ENCODE results near the gene PNMT.

The PNMT gene

DNA sequence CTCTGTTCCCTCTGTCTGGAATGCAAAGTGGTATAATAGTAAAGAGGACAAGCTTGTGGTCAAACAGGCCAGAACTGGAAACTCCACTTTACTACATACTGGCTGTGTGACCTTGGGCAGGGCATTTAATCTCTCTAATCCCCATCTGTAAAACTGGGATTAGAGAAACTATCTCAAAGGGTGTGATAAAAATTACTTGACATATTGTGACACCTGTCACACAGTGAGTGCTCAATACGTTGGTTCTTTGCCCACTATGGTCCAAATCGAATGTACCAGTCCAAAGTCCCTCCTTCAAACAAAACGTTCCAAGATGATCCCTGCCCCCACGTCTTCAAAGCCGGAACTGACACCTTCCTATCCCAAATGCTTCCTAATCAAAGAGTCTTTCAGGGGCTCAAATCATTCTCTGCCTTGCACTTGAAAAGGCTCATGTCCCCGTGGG, 18.9 kb downstream of the PNMT start:
- no peak for DNase-seq (ENCODE audit: low read depth, low spot score)
- H3K4me3 ChIP-seq (ENCODE audit: low read depth, low read length) = peak overlapping the region; percentile 76
- ChIA-PET POLR2A (interaction anchor here (1.3 kb wide), 1 partner anchor 59 kb away, joined by 4 read pairs; no protein-coding TSS in a partner anchor), CTCF (interaction anchor here (0.7 to 3.1 kb wide), 6 partner anchors 16 to 65 kb away, joined by 3 to 18 read pairs (median 6); partner anchors contain the start of gene PNMT)
- TF ChIP-seq, protein P1, sequence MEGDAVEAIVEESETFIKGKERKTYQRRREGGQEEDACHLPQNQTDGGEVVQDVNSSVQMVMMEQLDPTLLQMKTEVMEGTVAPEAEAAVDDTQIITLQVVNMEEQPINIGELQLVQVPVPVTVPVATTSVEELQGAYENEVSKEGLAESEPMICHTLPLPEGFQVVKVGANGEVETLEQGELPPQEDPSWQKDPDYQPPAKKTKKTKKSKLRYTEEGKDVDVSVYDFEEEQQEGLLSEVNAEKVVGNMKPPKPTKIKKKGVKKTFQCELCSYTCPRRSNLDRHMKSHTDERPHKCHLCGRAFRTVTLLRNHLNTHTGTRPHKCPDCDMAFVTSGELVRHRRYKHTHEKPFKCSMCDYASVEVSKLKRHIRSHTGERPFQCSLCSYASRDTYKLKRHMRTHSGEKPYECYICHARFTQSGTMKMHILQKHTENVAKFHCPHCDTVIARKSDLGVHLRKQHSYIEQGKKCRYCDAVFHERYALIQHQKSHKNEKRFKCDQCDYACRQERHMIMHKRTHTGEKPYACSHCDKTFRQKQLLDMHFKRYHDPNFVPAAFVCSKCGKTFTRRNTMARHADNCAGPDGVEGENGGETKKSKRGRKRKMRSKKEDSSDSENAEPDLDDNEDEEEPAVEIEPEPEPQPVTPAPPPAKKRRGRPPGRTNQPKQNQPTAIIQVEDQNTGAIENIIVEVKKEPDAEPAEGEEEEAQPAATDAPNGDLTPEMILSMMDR (IDR thresholded peaks at IDR 0.05; ENCODE audit: insufficient read depth, low read length, missing control alignments) = no peak

DNA sequence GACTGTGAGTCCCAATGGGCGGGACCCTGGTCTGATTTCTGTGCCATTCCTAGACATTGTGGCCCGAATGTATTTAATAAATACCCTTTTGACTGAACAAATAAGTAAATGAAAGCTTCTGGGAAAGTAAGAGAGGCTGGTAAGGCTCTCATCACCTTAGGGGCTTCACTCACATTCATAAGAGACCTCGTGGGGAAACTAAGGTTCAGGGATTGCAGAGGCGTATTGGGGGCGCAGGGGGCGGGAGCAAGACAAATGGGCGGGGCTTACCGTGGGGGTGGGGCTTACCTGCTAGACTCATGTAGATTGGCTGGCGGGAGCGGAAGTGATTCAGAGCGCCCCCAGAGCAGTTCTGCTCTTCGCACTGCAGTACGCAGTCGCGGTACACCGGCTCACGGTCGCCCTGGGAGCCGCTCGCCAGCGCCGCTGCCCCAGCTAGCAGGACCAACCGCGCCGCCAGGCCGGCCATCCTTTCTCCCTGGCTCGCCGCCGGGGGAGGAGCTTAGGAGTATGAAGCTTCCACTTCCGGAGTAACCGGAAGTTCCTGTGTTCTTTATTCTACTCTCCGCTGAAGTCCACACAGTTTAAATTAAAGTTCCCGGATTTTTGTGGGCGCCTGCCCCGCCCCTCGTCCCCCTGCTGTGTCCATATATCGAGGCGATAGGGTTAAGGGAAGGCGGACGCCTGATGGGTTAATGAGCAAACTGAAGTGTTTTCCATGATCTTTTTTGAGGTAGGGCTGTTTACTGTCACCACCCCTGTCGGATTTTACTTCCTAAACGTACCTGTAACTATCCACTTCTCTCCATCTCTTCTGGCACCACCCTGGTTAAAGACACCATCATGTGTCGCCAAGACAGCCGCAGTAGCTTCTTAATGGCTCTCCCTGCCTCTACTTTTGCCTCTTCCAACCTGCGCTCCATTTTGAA, 19.6 kb downstream of the PNMT start, which contains the start of gene PGAP3:
Gene PGAP3, minus strand, starts transcription at position 512 of the 929 bp plus-strand sequence. Its CDS starts 43 bp downstream, at position 469.
- H3K4me3 ChIP-seq (ENCODE audit: low read depth, low read length) = peak within 1 kb of the TSS; percentile 76
- ChIA-PET POLR2A (interaction anchor here (0.5 to 2.9 kb wide), 7 partner anchors 11 to 227 kb away, joined by 3 to 27 read pairs (median 4); partner anchors contain the start of genes CDK12, ERBB2 and MIEN1), CTCF (interaction anchor here (0.7 to 3.1 kb wide), 9 partner anchors 10 to 65 kb away, joined by 3 to 18 read pairs (median 5); partner anchors contain the start of genes ERBB2 and PNMT)
- TF ChIP-seq, protein P1 (IDR thresholded peaks at IDR 0.05; ENCODE audit: insufficient read depth, low read length, missing control alignments) = no peak
- peak; percentile 44 for DNase-seq (ENCODE audit: low read depth, low spot score)

DNA sequence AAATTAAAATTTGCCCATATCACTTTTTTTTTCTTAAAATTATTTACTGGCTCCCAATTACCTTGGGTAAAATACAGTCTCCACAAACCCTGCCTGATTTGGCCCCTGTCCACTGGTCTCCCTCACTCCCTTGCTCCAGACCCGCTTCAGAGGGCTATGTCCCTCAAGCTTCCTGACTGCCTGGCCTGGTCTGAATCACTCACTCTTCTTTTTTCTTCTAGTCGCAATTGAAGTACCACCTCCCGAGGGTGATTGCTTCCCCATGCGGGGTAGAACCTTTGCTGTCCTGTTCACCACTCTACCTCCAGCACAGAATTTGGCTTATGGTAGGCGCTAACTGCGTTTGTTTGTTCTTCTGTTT, 20.2 kb downstream of the PNMT start:
- CTCF ChIA-PET = interaction anchor here (1.2 to 3.1 kb wide), 6 partner anchors 11 to 66 kb away, joined by 4 to 18 read pairs (median 6); partner anchors contain the start of gene ERBB2
- no peak for DNase-seq (ENCODE audit: low read depth, low spot score)
- peak overlapping the region; percentile 76 for H3K4me3 ChIP-seq (ENCODE audit: low read depth, low read length)
- POLR2A ChIA-PET = interaction anchor here (0.8 to 2.9 kb wide), 5 partner anchors 10 to 60 kb away, joined by 4 to 27 read pairs (median 4); partner anchors contain the start of genes ERBB2 and MIEN1
- TF ChIP-seq, protein P1 (IDR thresholded peaks at IDR 0.05; ENCODE audit: insufficient read depth, low read length, missing control alignments) = no peak

DNA sequence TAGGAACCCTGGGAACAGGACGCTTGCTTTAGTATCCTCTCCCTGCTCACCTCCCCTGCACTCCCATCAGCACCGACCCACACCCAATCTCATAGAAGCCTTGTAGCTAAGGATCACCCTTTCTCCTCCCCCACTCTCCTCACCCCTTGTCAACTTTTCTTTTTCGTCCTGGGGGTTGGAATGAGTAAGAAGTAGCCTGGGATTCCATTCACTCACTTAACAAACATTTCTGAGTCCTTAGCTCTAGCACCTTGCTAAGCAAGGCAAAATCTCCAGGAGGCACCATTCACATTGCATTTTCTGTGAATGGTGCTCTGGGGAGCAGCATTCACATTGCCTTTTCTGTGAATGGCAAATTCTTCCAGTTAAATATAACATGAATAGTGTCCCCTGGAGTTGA, 20.7 kb downstream of the PNMT start:
- DNase-seq (ENCODE audit: low read depth, low spot score) = no peak
- H3K4me3 ChIP-seq (ENCODE audit: low read depth, low read length) = peak overlapping the region; percentile 76
- ChIA-PET CTCF (interaction anchor here (0.9 to 3.1 kb wide), 4 partner anchors 11 to 67 kb away, joined by 3 to 18 read pairs (median 10); partner anchors contain the start of gene ERBB2), POLR2A (interaction anchor here (2.9 kb wide), 1 partner anchor 11 kb away, joined by 27 read pairs; the partner anchor contains the start of gene ERBB2)
- TF ChIP-seq, protein P1 (IDR thresholded peaks at IDR 0.05; ENCODE audit: insufficient read depth, low read length, missing control alignments) = no peak

DNA sequence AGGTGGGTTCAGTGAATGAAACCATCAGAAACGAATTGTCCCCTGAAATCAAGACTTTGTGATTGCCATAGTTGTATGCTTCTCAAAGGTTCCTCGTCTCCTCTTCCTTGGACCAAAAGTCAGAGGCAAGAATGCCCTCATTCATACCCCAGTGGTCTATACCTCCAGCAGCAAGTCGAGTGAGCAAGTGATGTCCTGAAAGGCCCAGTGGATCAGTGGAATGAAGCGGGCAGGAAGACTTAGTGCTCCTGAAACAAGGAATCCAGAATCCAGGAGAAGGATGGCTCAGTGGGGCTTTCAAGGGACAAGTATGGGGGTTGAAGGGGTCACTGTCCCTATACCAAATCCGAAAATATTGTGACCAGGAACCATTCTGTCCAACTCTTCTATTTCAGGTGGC, 26.3 kb downstream of the PNMT start:
- no peak for DNase-seq (ENCODE audit: low read depth, low spot score)
- TF ChIP-seq, protein P1 (IDR thresholded peaks at IDR 0.05; ENCODE audit: insufficient read depth, low read length, missing control alignments) = no peak
- no peak overlapping the region for H3K4me3 ChIP-seq (ENCODE audit: low read depth, low read length)
- CTCF ChIA-PET = interaction anchor here (1.4 to 2.3 kb wide), 3 partner anchors 25 to 41 kb away, joined by 3 to 6 read pairs (median 4); partner anchors contain the start of gene MIEN1
- POLR2A ChIA-PET = no interaction called here
